NCI-H524 (cell line): ENCODE data around the gene SLC25A44.

ENCODE experiments used
- DNase-seq, 2 experiments: peaks; one replicate each; lab custom pipeline; 2025; lab: John Stamatoyannopoulos, UW

The SLC25A44 gene, protein sequence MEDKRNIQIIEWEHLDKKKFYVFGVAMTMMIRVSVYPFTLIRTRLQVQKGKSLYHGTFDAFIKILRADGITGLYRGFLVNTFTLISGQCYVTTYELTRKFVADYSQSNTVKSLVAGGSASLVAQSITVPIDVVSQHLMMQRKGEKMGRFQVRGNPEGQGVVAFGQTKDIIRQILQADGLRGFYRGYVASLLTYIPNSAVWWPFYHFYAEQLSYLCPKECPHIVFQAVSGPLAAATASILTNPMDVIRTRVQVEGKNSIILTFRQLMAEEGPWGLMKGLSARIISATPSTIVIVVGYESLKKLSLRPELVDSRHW

DNA sequence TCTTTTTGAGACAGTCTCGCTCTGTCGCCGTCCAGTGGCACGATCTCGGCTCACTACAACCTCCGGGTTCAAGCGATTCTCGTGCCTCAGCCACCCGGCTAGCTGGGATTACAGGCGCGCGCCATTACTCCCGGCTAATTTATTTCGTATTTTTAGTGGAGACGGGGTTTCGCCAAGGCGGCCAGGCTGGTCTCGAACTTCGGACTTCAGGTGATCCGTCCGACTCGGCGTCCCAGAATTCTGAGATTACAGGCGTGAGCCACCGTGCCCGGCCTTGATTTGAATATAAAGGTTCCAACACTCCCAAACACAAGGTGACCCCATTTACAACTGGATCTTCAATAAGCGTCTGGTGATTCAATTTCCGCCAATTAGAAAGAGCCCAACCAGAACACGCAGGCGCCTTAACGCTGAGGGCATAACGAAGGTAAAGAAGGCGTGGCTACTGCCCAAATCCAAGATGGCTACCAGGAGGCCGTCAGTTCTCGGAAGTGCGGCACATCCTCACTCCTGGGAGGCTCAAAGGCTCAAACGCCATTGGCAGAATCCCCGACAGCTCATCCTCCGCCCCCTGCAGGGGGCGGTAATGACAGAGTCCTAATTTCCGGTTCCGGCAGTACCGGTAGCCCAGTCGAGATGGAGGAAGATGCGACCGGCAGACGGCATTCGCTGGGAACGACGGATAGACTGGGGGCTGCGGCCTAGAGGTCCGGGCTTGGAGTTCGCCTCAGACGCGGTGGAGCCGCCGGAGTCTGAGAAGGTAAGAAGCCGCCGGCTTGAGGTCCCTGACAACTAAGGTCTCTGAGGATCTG is at the start of gene SLC25A44:
TSS of gene SLC25A44 (plus strand) at position 617 of the 812 bp plus-strand sequence. CDS start 5,744 bp downstream, outside the sequence.
- DNase-seq: peak; percentile 98 to 99

- DNase-seq: no peak
Measured at GRCh38 chr1:156144742-156145141, 49.2 kb upstream of the SLC25A44 start.

DNA sequence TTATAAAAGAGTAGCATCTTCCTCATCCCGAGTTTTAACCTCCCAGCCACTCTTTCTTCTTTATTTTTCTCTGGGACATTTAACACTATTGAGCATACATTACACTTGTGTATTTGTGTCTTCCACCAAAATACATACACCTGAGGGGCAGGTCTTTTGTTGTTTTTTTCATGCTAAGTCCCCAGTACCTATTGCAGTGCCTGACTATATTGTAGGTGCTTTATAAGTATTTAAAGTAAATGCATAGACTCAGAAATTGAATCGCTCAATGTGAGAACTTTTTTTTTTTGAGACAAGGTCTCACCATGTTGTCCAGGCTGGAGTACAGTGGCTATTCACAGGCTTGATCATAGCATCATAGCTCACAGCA is 48.3 kb upstream of the SLC25A44 start:
- DNase-seq: no peak

DNA sequence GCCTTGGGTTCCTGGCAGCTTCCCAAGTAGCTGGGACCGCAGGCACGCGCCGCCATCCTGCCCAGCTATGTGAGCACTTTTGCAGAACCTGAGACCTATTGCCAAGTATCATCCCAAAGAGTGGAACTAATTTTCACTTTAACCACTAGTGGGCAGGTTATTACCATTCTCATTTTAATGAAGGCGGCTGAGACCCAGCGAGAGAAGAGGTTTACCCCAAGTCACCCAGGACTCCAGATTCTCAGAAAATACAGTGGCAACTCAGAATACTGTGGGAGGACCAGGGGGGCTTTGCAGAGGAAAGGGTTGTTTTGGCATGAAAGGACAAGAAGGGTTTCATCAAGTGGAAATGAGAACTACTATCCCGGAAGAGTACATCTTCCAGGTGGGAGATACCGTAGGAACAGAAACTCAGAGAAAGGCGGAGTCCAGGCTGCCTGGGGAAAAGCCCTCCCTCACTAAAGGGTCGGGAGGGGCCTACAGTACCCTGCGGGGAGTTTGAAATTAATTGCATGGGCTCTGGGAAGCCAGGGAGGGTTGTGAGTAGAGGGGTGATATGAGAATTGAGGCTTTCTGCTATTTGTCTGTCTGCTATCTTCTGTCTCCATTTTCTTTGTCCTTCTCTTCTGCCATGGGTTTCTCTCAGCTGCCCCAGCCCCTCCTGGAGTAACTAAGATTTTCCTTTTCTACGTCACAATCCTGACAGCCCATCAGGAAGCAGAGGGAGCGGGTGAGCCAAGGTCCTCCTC is 47.7 kb upstream of the SLC25A44 start:
- DNase-seq: peak; percentile 70 to 86

DNA sequence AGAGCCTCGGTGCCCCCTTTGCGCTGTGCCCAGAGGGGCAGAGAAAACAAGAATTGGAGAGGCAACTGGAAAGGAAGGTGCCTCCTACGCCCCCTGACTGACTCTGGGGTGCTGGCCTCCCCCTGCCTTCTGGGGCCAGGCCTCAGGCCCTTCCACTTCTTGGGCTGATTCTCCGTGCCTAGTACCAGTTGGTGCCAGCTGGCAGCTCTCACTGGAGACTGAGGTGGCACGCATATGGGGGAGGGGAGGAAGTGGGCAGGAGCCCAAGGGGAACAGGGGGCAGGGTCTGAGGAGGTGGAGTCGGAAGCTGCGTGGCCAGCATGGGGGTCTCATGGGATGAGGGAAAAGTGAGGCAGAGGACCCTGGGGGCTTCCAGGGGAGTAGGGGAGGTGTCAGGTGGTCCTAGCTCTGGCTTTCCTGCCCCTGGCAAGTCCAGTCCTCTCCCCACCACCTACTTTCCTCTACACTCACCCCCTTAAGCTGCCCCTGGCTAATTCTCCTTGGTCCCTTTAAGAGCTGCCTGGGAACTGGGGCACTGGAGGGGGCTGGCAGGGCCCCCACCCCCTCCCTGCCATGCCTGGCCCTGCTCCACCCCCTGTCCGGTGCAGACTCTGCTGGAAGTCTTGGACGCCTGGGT is 47.0 kb upstream of the SLC25A44 start:
- peak; percentile 40 to 59 for DNase-seq

DNA sequence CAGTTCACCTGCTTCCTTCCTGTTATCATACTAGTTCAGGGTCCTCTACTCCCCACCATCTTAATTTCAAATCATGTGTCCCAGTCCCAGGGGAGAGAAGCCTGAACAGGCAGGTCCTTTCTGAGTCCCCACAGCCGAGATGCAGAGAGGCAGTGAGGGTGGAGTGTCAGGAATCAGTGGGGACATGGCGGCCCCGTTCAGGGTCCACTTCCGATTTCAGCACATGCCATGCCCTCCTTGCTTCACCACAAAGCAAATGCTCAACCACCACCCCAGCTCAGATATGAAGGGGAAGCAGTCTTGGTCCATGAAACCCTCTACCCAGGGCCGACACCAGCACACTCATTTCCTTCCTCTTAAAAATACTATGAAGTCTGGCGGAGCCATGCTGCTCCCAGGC is 45.7 kb upstream of the SLC25A44 start:
- DNase-seq: no peak

DNA sequence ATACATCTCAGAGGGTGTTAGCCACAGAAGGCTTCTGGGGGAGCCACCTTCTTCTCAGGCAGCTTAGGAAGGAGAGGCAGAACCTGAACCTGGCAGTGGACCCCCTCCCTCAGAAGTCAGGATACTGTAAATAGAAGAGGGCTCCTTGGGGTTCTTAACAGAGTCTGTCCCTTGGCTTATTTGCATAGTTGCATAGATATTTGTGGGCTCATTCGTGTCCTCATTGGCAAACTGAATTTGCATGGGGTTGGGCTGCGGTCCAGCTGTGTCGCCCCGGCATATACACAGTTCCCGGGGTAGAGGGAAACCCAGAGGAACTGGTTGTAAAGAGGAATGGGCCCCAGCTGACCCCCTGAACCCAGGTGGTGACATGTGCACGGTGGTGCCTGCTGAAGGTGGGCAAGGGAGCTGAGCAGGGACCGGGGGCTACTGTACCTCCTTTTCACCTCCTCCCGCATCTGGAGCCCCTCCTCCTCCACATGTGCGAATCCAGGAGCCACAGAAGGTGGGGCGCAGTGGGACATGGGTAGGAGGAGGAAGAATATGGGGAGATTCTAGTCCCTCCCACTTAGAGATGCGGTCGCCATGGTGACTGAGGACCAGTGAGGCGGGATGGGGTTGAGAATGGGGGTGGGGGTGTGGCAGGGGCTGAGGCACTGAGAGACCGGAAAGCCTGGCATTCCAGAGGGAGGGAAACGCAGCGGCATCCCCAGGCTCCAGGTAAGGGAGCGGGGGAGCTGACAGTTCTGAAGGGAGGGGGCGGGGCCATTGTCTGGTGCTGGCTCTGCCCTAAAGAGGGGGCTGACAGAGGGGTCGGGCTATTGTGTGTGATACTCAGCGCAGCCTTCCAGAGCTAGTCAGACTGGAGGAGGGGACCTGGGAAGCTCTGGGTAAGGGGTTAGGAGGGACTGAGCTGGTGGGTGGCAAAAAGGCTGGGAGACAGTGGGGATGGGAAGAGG is 44.3 kb upstream of the SLC25A44 start:
- no peak for DNase-seq

DNA sequence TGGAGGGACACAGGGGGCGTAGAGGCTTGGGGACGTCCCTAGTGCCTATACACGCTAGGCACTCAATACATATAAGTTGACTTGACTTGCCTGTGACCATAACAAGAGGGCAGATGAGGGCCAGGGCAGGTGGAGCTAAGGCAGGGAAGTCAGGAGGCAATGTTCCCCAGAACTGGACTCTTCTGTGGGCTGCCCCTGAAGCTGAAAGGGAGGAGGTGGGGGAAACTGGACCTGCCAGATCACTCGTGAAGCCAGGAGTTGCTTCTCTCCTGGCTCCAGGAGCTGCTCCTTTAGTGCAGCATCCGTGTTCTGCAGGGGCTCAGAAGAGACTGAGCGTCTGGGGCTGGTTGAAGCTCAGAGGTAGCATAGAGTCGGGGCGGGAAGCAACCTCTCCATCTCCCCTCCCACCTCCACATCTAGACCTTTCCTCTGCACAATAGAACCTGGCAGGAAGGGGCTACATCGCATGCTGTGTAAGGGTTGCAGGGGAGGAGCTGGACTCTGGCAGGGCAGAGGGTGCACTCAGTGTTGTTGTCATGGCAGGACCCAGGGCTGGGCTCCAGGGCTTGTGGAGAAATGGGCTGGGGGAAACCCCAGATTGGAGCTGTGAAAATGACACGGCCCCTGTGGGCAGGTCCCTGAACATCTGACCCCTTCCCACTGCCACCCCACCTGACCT is 43.4 kb upstream of the SLC25A44 start:
- no peak for DNase-seq

GRCh38 chr1:156151093-156151688 is 42.7 kb upstream of the SLC25A44 start:
- DNase-seq: no peak

DNA sequence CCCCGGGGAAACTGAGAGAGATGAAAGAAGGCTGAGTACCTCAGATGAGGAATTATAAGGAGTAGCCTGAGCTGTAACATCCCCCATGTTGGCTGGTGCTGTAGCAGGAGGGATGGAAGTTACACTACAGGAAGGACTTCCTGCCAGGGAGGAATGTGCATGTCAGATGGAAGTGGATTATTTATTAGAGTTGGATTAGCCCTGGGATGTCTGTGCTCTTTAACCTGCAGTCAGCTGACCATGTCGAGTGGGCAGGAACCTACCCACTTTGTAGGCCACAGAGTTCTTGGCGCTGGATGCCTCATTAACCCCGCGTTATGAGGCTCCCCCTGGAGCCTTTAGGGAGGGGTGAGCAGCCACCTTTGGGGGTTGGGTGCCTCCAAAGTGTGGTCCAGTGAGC is 41.3 kb upstream of the SLC25A44 start:
- DNase-seq: no peak

DNA sequence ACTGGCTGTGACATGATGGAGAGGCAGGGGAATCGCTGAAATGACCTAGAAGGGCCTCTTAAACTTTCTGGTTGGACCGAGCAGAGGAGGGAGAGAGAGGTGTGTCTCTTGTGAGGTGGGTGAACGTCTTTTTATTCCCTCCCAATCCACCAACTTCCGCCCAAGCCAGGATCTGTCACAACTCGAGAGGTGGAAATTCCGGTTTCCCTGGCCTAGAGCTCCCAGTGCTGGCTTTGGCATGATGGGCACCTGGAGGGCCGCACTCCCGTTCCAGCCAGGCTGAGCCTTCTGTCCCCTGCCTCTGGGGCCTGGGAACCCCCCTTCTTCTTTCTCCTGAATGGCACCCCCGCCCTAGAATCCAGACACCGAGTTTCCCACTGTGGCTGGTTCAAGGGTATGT is 40.5 kb upstream of the SLC25A44 start, which contains the start of gene SEMA4A:
TSS of gene SEMA4A (plus strand) at position 224 of the 400 bp plus-strand sequence. CDS start 994 bp downstream, outside the sequence.
- no peak for DNase-seq

- no peak for DNase-seq
Measured at GRCh38 chr1:156154317-156154749, 39.6 kb upstream of the SLC25A44 start.

- no peak for DNase-seq
Measured at GRCh38 chr1:156155756-156156510, 38.0 kb upstream of the SLC25A44 start.

DNA sequence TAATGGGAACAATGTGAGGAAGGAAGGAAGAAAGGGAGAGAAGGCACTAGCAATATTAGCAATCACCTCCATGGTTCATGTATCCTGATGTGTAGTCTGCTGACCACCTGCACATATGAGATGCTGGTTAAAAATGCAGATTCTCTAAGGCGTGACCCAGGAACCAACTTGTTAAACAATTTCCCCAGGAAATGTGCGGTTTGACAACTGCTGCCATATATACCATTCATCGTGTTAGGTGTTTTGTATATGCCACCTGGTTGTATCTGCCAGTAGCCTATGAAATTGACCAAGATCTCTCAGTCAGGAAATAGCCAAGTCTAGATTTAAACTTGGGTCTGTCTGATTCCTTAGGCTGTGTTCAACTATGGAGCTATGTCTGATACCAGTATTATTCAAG is 36.4 kb upstream of the SLC25A44 start:
- no peak for DNase-seq

DNA sequence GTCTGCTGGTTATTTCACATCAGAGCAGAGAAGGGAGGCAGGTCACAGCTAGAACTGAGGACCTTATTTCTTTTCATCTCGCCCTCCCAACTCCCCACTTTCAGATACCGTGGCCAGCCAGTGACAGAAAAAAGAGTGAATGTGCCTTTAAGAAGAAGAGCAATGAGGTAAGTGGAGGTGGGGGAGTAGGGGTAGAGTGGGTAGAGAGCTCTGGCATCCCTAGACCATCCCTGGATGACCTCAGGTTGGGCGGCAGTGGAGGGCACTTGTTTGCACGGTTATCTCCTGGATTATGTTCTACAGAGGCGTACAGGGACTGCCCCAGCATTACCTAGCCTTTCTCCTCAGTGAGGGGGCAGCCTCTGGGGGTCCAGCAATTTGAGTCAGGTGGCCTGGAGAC is 35.9 kb upstream of the SLC25A44 start:
- DNase-seq: no peak

DNA sequence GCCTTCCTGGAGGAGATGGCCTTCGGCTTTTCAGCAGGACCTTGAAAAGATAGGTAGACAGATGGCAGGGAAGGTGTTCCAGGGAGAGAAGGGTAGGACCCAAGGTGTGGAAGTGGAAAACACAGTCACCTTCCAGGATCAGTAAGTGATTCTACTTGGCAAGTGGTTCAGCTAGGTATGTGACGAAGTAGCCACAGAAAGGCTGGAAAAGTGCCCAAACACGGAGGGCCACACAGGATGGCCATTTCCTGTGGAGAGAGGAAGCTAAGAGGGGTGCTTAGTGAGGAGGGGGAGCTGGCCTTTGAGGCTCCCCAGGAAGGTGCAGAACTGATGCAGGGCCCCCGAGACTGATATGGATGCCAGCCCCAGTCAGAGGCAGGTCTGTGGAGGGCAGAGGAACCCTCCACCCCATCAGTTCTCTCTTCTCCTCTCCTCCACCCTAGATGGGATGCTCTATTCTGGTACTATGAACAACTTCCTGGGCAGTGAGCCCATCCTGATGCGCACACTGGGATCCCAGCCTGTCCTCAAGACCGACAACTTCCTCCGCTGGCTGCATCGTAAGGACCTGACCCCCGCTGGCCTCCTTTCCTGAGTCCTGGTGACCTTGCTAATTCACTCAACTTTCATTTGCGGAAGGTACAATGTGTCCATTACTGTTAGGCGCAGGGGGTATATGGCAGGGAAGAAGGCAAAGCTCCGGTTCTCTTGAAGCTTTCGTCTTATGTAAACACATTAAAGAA is 33.7 kb upstream of the SLC25A44 start:
- no peak for DNase-seq

- DNase-seq: no peak
Measured at GRCh38 chr1:156160743-156161171, 33.1 kb upstream of the SLC25A44 start.

- DNase-seq: no peak
Measured at GRCh38 chr1:156162430-156163037, 31.4 kb upstream of the SLC25A44 start.
